ENCODE data around the gene SYT1. TPM values are rescaled to one million over a fixed set of nuclear protein-coding genes. Genes with fewer than 3 reads are reported as not detected.
A peak's percentile ranks its signal among the peaks of the same experiment; 100 is the strongest.

The SYT1 gene
- total RNA-seq, 1 donor from 2014 or later, result 33.2 TPM

GRCh38 chr12:79155683-79156082 is 291.1 kb downstream of the SYT1 start:
- DNase-seq (ENCODE audit: low read depth) (peak; percentile 38), FAIRE-seq (no peak)
- Mint-ChIP-seq H3K4me3 (ENCODE audit: unreplicated experiment) (no peak overlapping the region), H3K36me3 (ENCODE audit: low read depth, unreplicated experiment) (no peaks in the 10 kb centered on the region), H3K27me3 (ENCODE audit: low read depth, unreplicated experiment) (no peaks in the 10 kb centered on the region), H3K27ac (ENCODE audit: unreplicated experiment) (no peak overlapping the region), H3K9me3 (ENCODE audit: unreplicated experiment) (no peaks in the 10 kb centered on the region), H3K4me1 (ENCODE audit: low read depth, unreplicated experiment) (no peaks in the 10 kb centered on the region)
- no peak overlapping the region for H3K27ac ChIP-seq (ENCODE audit: low read depth, low read length)
- H4K20me1 ChIP-seq (ENCODE audit: insufficient read depth, low read length), result no peaks in the 10 kb centered on the region
- H3K79me2 ChIP-seq (ENCODE audit: insufficient read depth, low read length), result no peaks in the 10 kb centered on the region
- TF ChIP-seq CTCF (IDR thresholded peaks at IDR 0.05; ENCODE audit: insufficient read depth, low read depth, low read length) (no peak), EZH2 (IDR thresholded peaks at IDR 0.05; ENCODE audit: insufficient read depth, low read length) (no peak)
- H3K27me3 ChIP-seq (ENCODE audit: insufficient read depth, low read length), result no peaks in the 10 kb centered on the region
- H3K9me3 ChIP-seq (ENCODE audit: insufficient read depth, low read depth, low read length), result no peaks in the 10 kb centered on the region
- no peak overlapping the region for H3K9ac ChIP-seq (ENCODE audit: low read length)
- H2AFZ ChIP-seq (ENCODE audit: low read depth, low read length), result no peak overlapping the region
- H3K36me3 ChIP-seq (ENCODE audit: insufficient read depth, low read length), result no peaks in the 10 kb centered on the region
- no peak overlapping the region for H3K4me3 ChIP-seq (ENCODE audit: insufficient read depth, low read depth, low read length)
- H3K4me1 ChIP-seq (ENCODE audit: insufficient read depth, low read length), result no peaks in the 10 kb centered on the region
- H3K4me2 ChIP-seq (ENCODE audit: low read length), result no peak overlapping the region

DNA sequence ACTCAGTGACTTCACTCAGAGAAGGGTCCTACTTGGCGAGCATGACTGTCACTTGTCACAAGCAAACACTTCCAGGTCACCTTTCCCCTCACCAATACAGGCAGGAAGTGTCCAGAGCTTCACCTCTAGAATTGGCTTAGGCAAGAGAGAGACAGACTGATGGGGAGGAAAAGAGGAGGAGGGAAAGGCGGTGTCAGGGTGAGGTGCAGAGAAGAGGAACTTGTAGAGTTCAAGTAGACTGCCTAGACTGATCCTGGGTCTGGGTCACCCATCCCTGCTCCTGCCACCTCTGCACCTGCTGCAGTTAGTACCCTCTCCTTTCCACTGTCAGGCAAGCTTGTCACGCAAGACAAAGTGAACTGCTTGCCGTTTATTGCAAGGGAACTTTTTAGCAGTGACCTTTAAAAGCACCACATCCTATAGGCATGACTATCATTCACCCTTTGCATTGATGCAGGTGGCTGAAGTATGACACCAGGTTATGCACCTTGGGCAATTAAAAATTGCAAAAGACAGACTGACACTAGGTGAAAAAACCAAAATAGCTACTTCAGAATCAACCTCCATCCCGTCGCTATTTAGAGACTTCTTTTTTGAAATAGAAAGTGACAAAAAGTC is 292.4 kb downstream of the SYT1 start:
- H3K9ac ChIP-seq (ENCODE audit: low read length), result no peak overlapping the region
- no peaks in the 10 kb centered on the region for H3K27me3 Mint-ChIP-seq (ENCODE audit: low read depth, unreplicated experiment)
- H3K9me3 ChIP-seq (ENCODE audit: insufficient read depth, low read depth, low read length), result no peaks in the 10 kb centered on the region
- H3K27me3 ChIP-seq (ENCODE audit: insufficient read depth, low read length), result no peaks in the 10 kb centered on the region
- H3K4me2 ChIP-seq (ENCODE audit: low read length), result no peak overlapping the region
- H3K4me1 Mint-ChIP-seq (ENCODE audit: low read depth, unreplicated experiment), result no peaks in the 10 kb centered on the region
- H3K36me3 Mint-ChIP-seq (ENCODE audit: low read depth, unreplicated experiment), result no peaks in the 10 kb centered on the region
- TF ChIP-seq EZH2 (IDR thresholded peaks at IDR 0.05; ENCODE audit: insufficient read depth, low read length) (no peak), CTCF (IDR thresholded peaks at IDR 0.05; ENCODE audit: insufficient read depth, low read depth, low read length) (no peak)
- no peak overlapping the region for H2AFZ ChIP-seq (ENCODE audit: low read depth, low read length)
- H3K36me3 ChIP-seq (ENCODE audit: insufficient read depth, low read length), result no peaks in the 10 kb centered on the region
- no peak overlapping the region for H3K4me3 Mint-ChIP-seq (ENCODE audit: unreplicated experiment)
- no peak overlapping the region for H3K4me3 ChIP-seq (ENCODE audit: insufficient read depth, low read depth, low read length)
- H3K79me2 ChIP-seq (ENCODE audit: insufficient read depth, low read length), result no peaks in the 10 kb centered on the region
- H4K20me1 ChIP-seq (ENCODE audit: insufficient read depth, low read length), result no peaks in the 10 kb centered on the region
- DNase-seq (ENCODE audit: low read depth) (no peak), FAIRE-seq (no peak)
- no peak overlapping the region for H3K27ac Mint-ChIP-seq (ENCODE audit: unreplicated experiment)
- no peak overlapping the region for H3K27ac ChIP-seq (ENCODE audit: low read depth, low read length)
- H3K4me1 ChIP-seq (ENCODE audit: insufficient read depth, low read length), result no peaks in the 10 kb centered on the region
- no peaks in the 10 kb centered on the region for H3K9me3 Mint-ChIP-seq (ENCODE audit: unreplicated experiment)

DNA sequence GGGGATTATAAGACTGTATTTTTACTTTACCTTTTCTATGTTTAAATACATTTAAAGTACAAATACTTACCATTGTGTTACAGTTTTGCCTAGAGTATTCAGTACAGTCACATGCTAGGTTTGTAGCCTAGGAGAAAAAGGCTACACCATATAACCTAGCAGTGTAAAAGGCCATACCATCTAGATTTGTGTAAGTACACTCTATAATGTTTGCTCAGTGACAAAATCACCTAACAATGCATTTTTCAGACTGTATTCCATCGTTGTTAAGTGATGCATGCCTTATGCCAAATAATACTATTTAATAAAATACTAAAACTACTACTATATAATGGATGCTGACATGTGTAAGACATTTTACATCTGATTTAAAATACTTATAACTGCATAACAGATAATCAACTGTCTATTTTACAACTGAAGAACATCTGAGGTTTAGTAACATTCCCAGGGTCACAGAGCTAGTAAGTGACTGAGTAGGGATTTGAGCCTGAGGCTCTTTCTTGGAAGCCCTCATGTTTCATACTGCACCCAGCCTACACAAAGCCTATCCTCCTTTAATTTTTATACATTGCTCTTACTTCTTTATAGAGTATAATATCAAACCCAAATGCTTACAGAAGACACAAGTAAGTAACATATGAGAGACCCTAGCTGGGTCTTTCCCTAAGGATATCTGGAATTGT is 296.8 kb downstream of the SYT1 start:
- Histone ChIP-seq H2AFZ (ENCODE audit: low read depth, low read length) (no peak overlapping the region), H3K27me3 (ENCODE audit: insufficient read depth, low read length) (no peaks in the 10 kb centered on the region)

More for the DNA sequence above, 296.8 kb downstream of the SYT1 start:
- H3K27me3 Mint-ChIP-seq (ENCODE audit: low read depth, unreplicated experiment), result no peaks in the 10 kb centered on the region
- Histone ChIP-seq H4K20me1 (ENCODE audit: insufficient read depth, low read length) (no peaks in the 10 kb centered on the region), H3K79me2 (ENCODE audit: insufficient read depth, low read length) (no peaks in the 10 kb centered on the region), H3K36me3 (ENCODE audit: insufficient read depth, low read length) (no peaks in the 10 kb centered on the region), H3K9ac (ENCODE audit: low read length) (no peak overlapping the region), H3K9me3 (ENCODE audit: insufficient read depth, low read depth, low read length) (no peaks in the 10 kb centered on the region), H3K4me3 (ENCODE audit: insufficient read depth, low read depth, low read length) (no peak overlapping the region), H3K4me1 (ENCODE audit: insufficient read depth, low read length) (no peaks in the 10 kb centered on the region), H3K27ac (ENCODE audit: low read depth, low read length) (no peak overlapping the region), H3K4me2 (ENCODE audit: low read length) (no peak overlapping the region)
- no peak overlapping the region for H3K27ac Mint-ChIP-seq (ENCODE audit: unreplicated experiment)
- no peak for TF ChIP-seq EZH2 (IDR thresholded peaks at IDR 0.05; ENCODE audit: insufficient read depth, low read length)
- no peak for TF ChIP-seq CTCF (IDR thresholded peaks at IDR 0.05; ENCODE audit: insufficient read depth, low read depth, low read length)
- H3K4me1 Mint-ChIP-seq (ENCODE audit: low read depth, unreplicated experiment), result no peaks in the 10 kb centered on the region
- DNase-seq (ENCODE audit: low read depth) (no peak), FAIRE-seq (no peak)
- H3K36me3 Mint-ChIP-seq (ENCODE audit: low read depth, unreplicated experiment), result peaks cover 4% of the 10 kb centered on the region
- H3K9me3 Mint-ChIP-seq (ENCODE audit: unreplicated experiment), result no peaks in the 10 kb centered on the region
- H3K4me3 Mint-ChIP-seq (ENCODE audit: unreplicated experiment), result no peak overlapping the region

Measured in astrocyte (in vitro differentiated cells and primary cell).